AG09309 (cell line): ENCODE measurements around the gene FN1.

Experiments
- DNase-seq: peaks from one replicate; pipeline ENCODE4 v3.0.0-alpha.2; 2010; ENCODE audit warnings: low read depth
- H3K4me3 ChIP-seq: 2 replicates; pipeline ENCODE4 v1.5.1; 2011; ENCODE audit warnings: mild to moderate bottlenecking, low read depth, low read length, moderate library complexity; ENCODE audit not compliant: control insufficient read depth
- TF ChIP-seq, protein P1 (sequence below): IDR thresholded peaks from 2 replicates; pipeline ENCODE4 v1.5.1; 2011; ENCODE audit warnings: mild to moderate bottlenecking, low read depth, low read length, inconsistent platforms; ENCODE audit not compliant: insufficient read depth, control insufficient read depth; ENCODE audit errors: missing control alignments

Gene FN1

DNA sequence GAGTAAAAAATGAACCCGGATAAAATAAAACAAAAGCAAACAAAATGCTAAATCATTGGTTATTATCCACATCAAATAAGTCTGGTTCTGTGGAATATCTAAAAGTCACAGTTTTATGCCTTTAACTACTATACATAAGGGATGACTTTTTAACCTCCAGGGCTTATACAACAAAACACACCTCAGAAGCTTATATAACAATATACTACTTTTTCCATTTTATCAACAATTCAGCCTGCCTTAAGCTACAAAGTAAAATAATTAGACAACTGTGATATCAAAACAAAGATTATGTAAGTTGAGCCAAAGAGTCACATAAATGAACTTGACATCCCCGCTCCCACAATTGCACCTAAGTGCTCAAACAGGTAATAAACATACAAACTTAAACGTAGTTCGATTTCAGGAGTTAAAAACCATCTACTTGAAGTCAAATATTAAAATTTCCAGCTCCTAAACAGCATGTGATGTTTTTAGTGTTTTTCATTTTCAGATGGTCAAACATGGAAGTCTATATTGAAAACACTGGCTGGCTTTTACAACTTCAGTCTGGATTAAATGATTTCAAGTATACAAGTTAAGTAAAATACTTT lies 69.3 kb downstream of the FN1 start:
- TF ChIP-seq, protein P1, sequence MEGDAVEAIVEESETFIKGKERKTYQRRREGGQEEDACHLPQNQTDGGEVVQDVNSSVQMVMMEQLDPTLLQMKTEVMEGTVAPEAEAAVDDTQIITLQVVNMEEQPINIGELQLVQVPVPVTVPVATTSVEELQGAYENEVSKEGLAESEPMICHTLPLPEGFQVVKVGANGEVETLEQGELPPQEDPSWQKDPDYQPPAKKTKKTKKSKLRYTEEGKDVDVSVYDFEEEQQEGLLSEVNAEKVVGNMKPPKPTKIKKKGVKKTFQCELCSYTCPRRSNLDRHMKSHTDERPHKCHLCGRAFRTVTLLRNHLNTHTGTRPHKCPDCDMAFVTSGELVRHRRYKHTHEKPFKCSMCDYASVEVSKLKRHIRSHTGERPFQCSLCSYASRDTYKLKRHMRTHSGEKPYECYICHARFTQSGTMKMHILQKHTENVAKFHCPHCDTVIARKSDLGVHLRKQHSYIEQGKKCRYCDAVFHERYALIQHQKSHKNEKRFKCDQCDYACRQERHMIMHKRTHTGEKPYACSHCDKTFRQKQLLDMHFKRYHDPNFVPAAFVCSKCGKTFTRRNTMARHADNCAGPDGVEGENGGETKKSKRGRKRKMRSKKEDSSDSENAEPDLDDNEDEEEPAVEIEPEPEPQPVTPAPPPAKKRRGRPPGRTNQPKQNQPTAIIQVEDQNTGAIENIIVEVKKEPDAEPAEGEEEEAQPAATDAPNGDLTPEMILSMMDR: no peak
- no peak for DNase-seq
- no peak overlapping the region for H3K4me3 ChIP-seq

- H3K4me3 ChIP-seq: no peak overlapping the region
- TF ChIP-seq, protein P1: no peak
- no peak for DNase-seq
Observed at GRCh38 chr2:215365184-215365658, 70.6 kb downstream of the FN1 start.

DNA sequence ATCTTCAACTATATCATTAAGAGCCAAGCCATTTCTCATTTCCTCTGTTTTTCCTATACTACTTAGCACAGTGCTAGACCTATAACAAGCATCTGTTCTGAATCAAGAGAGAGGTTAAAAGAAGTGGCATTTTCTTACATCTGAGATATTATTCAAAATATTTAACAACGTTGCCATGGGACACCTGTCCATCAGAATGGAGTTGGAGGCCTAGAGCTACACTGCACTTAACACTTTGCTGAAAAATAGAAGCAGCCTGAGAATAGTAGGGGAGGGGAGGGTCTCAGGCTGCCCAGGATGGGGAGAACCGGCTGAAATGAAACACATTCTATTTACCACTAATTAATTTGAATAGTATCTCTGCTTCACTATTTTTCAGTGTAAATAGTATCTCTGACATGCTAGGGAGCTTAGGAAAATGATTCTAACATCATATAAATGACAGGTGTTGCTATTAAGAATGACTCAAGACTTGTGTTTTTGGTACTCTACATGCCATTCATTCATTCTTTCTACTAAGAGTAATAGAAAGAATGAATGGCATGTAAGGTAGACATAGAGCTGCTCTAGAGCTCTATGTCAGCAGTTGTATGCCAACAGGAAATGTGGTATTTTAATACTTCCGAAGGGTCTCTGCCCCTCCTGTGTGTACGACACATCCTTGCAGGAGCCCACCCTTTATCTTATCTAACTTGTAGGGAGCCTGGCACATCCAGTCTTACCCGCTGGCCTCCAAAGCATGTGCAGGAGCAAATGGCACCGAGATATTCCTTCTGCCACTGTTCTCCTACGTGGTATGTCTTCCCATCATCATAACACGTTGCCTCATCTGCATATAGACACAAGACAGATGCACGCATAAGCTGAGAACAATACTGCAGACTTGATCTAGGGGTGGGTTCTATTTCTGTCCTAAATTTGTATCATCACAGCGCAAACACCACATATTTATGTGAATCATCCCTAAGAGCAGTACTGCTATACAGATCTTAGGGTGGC lies 71.4 kb downstream of the FN1 start:
- no peak overlapping the region for H3K4me3 ChIP-seq
- TF ChIP-seq, protein P1: no peak
- no peak for DNase-seq

GRCh38 chr2:215363461-215364156 lies 72.3 kb downstream of the FN1 start:
- DNase-seq: no peak
- TF ChIP-seq, protein P1: no peak
- no peak overlapping the region for H3K4me3 ChIP-seq

DNA sequence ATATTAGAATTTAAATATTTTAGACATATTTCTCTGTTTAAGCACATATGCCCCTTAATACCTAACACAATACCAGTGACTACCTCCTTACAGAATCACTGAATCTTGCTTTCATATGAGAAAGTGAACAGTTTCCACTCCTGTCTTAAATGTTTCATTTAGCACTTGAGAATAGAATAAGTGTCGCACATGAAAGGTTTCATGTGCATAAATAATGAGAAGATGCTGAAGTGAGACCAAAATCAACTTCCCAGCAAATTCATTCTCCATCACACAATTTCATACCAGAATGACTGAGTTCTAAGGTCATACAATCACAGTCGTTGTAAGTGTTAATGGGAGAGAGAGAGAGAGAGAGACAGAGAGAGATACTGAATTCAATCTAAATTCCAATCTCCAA lies 72.8 kb downstream of the FN1 start:
- no peak for DNase-seq
- TF ChIP-seq, protein P1: no peak
- H3K4me3 ChIP-seq: no peak overlapping the region

GRCh38 chr2:215362562-215362904 lies 73.3 kb downstream of the FN1 start:
- no peak for DNase-seq
- H3K4me3 ChIP-seq: no peak overlapping the region
- TF ChIP-seq, protein P1: no peak
